ENCODE results near the gene KCNS1.
"Not testable (repeated sequence)": the region's sequence is repeated elsewhere in the genome, so short reads cannot be mapped to it uniquely, and the experiment has no call there.

KCNS1 gene, protein sequence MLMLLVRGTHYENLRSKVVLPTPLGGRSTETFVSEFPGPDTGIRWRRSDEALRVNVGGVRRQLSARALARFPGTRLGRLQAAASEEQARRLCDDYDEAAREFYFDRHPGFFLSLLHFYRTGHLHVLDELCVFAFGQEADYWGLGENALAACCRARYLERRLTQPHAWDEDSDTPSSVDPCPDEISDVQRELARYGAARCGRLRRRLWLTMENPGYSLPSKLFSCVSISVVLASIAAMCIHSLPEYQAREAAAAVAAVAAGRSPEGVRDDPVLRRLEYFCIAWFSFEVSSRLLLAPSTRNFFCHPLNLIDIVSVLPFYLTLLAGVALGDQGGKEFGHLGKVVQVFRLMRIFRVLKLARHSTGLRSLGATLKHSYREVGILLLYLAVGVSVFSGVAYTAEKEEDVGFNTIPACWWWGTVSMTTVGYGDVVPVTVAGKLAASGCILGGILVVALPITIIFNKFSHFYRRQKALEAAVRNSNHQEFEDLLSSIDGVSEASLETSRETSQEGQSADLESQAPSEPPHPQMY

DNA sequence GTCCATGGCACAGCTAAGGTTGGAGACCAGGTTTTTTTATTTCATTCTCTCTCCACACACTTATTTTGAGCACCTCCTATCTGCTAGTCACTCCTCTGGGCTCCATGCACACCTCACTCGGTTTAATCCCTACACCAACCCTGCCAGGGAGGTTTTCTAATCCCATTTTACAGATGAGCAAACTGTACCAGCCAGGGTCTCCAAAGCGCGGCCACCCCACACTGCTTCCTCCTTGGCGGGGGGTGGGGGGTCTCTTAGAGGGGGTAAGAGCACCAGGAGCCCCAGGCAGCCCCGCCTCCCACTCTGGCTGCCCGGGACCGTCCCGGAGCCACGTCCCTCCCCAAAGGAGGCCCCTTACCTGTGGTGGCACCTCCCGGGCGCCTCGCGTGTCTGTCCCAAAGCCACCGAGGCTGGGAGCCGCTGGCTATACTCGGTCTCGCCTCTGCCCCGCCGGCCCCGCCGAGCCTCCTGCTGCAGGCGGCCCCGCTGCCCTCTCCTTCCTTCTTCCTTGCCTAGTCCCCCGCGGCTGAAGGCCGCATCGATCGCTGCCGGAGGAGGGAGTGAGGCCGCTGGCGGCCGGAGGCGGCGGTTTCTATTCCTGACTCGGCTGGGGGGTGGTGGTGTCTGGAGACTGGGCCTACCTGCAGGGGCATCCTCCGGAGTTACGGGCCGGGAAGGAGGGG is at the start of gene KCNS1:
Gene KCNS1 (minus strand): TSS at position 565 of the 683 bp plus-strand sequence. CDS start 1,891 bp downstream, outside the sequence.
- no peak for DNase-seq (ENCODE audit: low read depth in 2 of 2)

DNA sequence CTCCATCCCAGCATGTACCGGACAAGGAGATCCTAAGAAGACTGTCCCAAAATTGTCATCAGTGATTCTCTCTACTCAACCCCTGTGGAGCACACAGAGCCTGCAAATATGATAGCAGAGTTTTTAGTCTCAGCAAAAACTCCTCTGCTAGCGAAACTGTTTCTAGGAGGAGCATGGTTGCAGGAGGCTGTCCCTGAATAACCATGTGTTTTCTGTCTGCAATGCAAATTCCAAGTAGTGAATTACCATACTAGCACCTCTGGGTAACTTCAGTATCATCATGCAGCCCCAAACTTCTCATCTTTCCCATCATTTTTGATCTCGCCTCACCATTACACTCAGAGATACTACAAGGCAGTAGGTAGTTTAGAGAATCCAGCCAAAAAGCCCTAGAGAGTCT is 48.1 kb upstream of the KCNS1 start:
- DNase-seq (ENCODE audit: low read depth in 2 of 2) = no peak

- DNase-seq (ENCODE audit: low read depth in 2 of 2) = no peak
Observed at GRCh38 chr20:45140836-45141235, 39.9 kb upstream of the KCNS1 start.

GRCh38 chr20:45139733-45140375 is 38.9 kb upstream of the KCNS1 start:
- DNase-seq (ENCODE audit: low read depth in 2 of 2) = not testable (repeated sequence)

DNA sequence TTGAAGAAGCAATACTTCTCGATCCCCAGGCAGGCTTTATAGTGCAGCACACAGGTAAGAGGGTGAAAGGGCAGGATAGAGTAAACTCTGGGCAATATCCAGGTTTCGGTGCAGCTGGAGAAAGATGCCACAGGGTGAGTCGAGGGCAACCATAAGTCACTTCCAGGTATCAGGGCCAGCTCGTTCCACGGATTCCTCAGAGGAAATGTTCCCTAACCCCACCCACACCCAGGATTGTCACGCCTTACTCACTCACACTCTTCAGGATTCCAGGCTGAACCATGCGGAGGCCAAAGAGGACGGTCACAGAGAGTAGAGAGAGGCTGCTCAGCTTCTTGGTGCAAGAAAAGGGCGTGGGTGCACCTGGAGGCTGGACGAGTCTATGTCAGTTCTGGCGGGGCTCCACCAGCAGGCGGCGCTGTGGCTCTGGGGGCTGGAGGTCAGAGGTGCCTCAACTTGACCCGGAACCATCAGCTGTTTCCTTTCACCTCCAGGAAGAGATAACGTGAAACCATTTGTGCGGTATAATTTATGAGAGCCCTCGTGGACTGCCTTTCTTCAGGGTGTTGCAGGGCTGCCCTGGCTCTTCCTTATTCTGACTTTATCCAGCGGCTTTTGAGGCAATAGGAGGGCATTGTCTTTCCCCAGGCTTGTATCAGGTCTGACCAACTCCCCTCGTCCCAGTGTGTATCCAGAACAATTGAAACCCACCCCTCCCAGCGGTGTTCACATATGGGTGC is 37.8 kb upstream of the KCNS1 start:
- DNase-seq (ENCODE audit: low read depth in 2 of 2) = peak; percentile 55 to 68

- no peak for DNase-seq (ENCODE audit: low read depth in 2 of 2)
Observed at GRCh38 chr20:45136911-45137310, 36.0 kb upstream of the KCNS1 start.

DNA sequence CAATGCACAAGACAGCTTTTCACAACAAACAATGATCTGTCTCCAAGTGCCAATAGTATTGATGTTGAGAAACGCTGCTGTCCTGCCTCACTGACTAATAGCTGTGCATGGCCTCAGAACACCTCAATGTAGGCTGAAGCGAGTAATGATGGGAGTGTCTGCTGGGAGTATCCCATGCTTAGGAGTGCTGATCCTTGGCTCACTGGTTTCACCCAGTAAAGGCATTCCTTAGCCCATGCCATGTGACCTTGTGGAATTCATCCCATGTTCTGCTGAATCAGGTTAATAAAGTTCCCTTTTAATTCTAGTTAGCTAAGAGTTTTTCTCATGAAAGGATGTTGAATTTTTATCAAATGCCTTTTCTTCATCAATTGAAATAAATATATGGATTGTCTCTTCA is 27.2 kb upstream of the KCNS1 start:
- no peak for DNase-seq (ENCODE audit: low read depth in 2 of 2)

GRCh38 chr20:45124365-45124764 is 23.4 kb upstream of the KCNS1 start, which contains the start of gene WFDC12:
Gene WFDC12 (minus strand): TSS chr20:45124465. CDS start chr20:45124447, 18 bp downstream.
- no peak for DNase-seq (ENCODE audit: low read depth in 2 of 2)

DNA sequence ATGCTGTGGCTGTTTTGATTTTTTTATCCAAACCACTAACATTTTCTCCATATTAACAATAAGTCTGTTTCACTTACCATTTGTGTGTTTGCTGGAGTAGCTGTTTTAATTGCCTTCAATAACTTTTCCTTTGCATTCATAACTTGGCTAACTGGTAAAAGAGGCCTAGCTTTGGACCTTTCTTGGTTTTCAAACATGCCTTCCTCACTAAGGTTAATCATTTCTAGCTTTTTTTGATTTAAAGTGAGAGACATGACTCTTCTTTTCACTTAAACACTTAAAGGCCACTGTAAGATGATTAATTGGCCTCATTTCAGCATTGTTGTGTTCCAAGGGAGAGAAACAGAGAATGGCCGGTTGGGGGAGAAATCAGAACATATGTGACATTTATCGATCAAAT is 20.5 kb upstream of the KCNS1 start:
- DNase-seq (ENCODE audit: low read depth in 2 of 2) = no peak

- DNase-seq (ENCODE audit: low read depth in 2 of 2) = no peak
Observed at GRCh38 chr20:45119556-45120266, 18.8 kb upstream of the KCNS1 start.

GRCh38 chr20:45118028-45118427 is 17.1 kb upstream of the KCNS1 start:
- DNase-seq (ENCODE audit: low read depth in 2 of 2) = no peak

DNA sequence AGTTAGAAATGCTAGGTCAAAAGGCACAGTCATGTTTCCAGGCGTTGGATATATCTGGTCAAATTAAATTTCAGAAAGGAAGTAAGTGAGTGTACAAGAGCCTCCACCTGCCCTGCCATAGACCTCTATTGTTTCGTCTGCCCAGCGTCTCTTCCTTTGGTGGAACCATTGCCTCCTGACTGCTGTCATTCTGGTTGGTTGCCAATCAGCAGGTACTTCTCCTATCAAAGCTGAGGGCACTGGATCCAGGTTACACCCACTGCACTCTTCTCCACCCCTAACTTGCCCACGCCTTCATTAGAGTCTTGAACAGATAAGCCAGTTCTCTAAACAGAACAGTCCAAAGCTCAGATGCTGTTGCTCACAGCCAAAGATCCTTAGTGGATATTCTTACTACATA is 16.7 kb upstream of the KCNS1 start:
- DNase-seq (ENCODE audit: low read depth in 2 of 2) = no peak

DNA sequence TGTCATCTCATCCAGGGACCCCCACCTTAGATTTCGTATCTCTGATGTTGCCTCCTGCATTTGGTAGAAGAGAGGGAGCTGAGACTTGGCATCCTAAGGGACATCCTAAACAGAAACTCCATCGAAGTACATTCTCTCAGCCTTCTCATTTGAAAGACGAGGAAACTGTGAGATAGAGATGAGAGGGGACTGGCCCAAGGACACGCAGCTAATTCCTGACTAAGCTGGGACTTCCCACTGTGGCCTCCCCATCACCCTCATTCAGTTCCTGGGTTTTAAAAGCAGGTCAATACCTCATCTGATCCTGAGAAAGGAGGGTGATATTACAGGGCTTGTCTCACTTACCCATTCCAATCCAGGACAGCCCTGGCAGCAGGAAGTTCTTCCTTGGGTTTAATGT is 14.9 kb upstream of the KCNS1 start:
- DNase-seq (ENCODE audit: low read depth in 2 of 2) = no peak

DNA sequence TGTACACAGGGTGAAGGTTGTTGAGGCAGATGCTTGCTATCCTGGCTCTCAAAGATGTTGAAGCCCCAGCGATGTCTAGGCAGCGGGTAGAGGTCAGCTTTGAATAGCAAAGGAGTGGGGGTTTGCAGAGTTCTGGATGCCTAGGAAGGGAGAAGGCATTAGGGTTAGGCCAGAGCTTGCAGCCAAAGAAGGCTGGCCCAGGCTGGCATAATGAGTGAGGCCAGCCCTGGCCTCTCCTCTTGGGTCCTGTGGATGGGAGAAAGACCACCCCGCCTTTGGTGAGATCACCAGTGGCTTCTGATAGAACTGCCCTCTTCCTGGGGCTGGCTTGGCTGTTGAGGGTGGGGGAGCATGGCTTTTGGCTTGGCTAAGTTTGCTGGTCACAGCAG is 14.5 kb upstream of the KCNS1 start:
- DNase-seq (ENCODE audit: low read depth in 2 of 2) = no peak

DNA sequence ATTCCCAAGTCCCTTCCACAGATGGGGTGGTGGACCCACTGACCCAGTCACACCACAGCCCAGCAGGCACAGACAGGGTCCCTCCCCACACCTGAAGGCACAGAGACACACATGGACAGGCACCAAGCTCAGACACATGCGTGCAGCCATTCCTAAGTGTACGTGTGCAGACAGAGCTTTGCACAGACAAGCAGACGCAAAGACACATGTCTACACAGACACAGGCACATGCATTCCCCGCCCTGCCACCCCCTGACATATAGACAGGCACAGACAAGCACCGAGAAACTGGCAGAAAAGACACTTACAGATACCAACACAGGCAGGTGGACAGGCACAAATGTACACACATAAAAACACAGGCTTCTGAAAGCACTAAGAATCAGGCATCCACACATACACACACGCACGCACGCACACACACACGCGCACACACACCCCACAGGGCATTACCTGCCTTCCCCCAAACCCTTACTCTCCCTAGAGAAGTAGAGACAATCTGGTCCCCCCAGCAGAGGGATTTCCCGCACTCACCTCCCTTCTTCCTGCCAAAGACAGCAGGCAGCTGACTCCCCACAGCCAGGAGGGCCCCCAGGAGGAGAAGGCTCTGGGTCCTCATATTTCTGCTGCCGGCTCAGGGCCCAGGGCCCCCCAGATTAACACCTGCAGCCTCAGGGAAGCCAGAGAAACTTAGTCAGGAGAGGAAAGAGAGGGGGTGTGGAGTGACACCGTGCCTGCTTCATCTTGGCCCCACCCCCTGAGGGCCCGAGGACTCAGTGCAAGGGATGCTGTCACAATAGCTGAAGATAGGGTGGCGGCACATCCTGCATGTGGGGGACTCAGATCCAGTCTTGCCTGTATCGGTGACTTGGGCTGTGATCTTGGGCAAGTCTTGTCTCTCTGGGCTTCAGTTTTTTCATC is 13.8 kb upstream of the KCNS1 start, which contains the start of gene WFDC5:
Gene WFDC5 (minus strand): TSS at position 710 of the 921 bp plus-strand sequence. CDS start 91 bp downstream, at position 619.
- peak in 1 of 2 donors; percentile 6 for DNase-seq (ENCODE audit: low read depth in 2 of 2)

DNA sequence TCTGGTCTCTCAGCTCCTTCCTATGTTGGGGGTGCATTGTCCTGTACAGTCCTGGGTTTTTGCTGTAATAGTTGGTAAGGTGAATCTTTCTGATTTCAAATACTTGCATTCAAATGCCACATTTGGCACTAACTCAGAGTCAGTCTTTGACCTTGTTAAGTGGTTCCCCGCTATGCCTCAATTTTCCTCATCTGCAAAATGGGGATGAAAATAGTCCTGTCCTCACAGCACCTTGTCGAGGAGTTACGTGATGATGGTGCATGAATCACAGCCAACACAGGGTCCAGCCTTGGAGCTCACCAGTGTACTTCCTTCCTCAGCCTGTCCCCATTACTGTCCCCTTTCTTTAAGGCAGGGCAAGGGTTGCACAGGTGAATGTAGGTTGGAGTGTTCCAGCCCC is 12.9 kb upstream of the KCNS1 start:
- no peak for DNase-seq (ENCODE audit: low read depth in 2 of 2)

- DNase-seq (ENCODE audit: low read depth in 2 of 2) = no peak
Observed at GRCh38 chr20:45112754-45113153, 11.8 kb upstream of the KCNS1 start.

- DNase-seq (ENCODE audit: low read depth in 2 of 2) = no peak
Observed at GRCh38 chr20:45111799-45112471, 11.0 kb upstream of the KCNS1 start.

- no peak for DNase-seq (ENCODE audit: low read depth in 2 of 2)
Observed at GRCh38 chr20:45111285-45111684, 10.4 kb upstream of the KCNS1 start.
